GM12878 (cell line): Measurements from ENCODE around the gene GHDC. TPM values are rescaled to one million over a fixed set of nuclear protein-coding genes. Genes with fewer than 3 reads are reported as not detected.

ENCODE experiments used
- CEBPB ChIP-seq, 2 experiments: fragments of 150-350 bp in 1 of 2; IDR thresholded peaks; 2 replicates each; pipeline ENCODE4 v1.6.1; 2012 to 2014; ENCODE audit warnings: low read depth in 2 of 2, low read length in 2 of 2, borderline replicate concordance in 1 of 2, inconsistent platforms in 1 of 2
- HCFC1 ChIP-seq: fragments of 150-350 bp; IDR thresholded peaks from 2 replicates; pipeline ENCODE4 v1.6.1; 2014; ENCODE audit warnings: low read length
- HDGF ChIP-seq: fragments of 450-650 bp; IDR thresholded peaks from 2 replicates; pipeline ENCODE4 v1.6.1; 2016; ENCODE audit warnings: antibody characterized with exemption
- MYC ChIP-seq: IDR thresholded peaks from 2 replicates; pipeline ENCODE4 v1.6.1; 2011; ENCODE audit warnings: mild to moderate bottlenecking, low read length, moderate library complexity, inconsistent platforms; ENCODE audit not compliant: insufficient read depth, insufficient replicate concordance, insufficient read length, severe bottlenecking
- RB1 ChIP-seq: fragments of 450-650 bp; formaldehyde crosslinking; IDR thresholded peaks from 2 replicates; pipeline ENCODE4 v1.6.1; 2017; ENCODE audit warnings: mild to moderate bottlenecking, borderline replicate concordance
- SIN3A ChIP-seq: IDR thresholded peaks from 2 replicates; pipeline ENCODE4 v1.6.1; 2012; ENCODE audit warnings: low read depth, low read length, improper control_type of control experiment
- SIX5 ChIP-seq: IDR thresholded peaks from 2 replicates; pipeline ENCODE4 v1.6.1; 2011; ENCODE audit warnings: mild to moderate bottlenecking, low read depth, low read length, moderate library complexity; ENCODE audit not compliant: severe bottlenecking
- SMC3 ChIP-seq: IDR thresholded peaks from 2 replicates; pipeline ENCODE4 v1.6.1; 2011; ENCODE audit warnings: low read length, improper control_type of control experiment, borderline replicate concordance
- polyA plus RNA-seq, 11 experiments: library from polyadenylated mRNA; depleted of rRNA in 4 of 11; unstranded in 6 of 11; stranded (reverse) in 5 of 11; fragments of >200 nt; fragmentation: Nextera tagmentation in 4 of 11; fragmentation: Illumina TruSeq in 1 of 11; extraction: Ambion mirVana in 4 of 11; extraction: Trizol in 1 of 11; gene quantifications; 1 replicate in 1 of 11; 2 replicates in 10 of 11; pipeline versions ENCODE4 v1.2.1 to v1.2.3, GENCODE V29; 2011 to 2016; ENCODE audit warnings: inconsistent platforms in 2 of 11, missing spikeins in 2 of 11, low read depth in 1 of 11
- total RNA-seq, 4 experiments: library from RNA; depleted of rRNA in 3 of 4; stranded (reverse); fragments of >200 nt in 3 of 4; fragmentation: Illumina TruSeq in 1 of 4; extraction: Trizol in 1 of 4; gene quantifications; 2 replicates each; pipeline versions ENCODE4 v1.2.1 to v1.2.3, GENCODE V29; 2013 to 2021
- TF ChIP-seq, protein P1 (sequence below): IDR thresholded peaks from 2 replicates; pipeline ENCODE4 v1.6.1; 2012; ENCODE audit warnings: improper control_type of control experiment, low read depth, low read length; ENCODE audit not compliant: insufficient replicate concordance
- TF ChIP-seq, protein P2 (sequence below): fragments of 450-650 bp; IDR thresholded peaks from 2 replicates; pipeline ENCODE4 v1.6.1; 2018; ENCODE audit warnings: mild to moderate bottlenecking, low read depth, moderate library complexity; ENCODE audit not compliant: partially characterized antibody
- TF ChIP-seq, protein P3 (sequence below): IDR thresholded peaks from 2 replicates; pipeline ENCODE4 v1.6.1; 2011; ENCODE audit warnings: low read depth, low read length, improper control_type of control experiment, borderline replicate concordance
- TF ChIP-seq, protein P4 (sequence below): fragments of 450-650 bp; IDR thresholded peaks from 2 replicates; pipeline ENCODE4 v1.6.1; 2018; ENCODE audit warnings: borderline replicate concordance, mild to moderate bottlenecking; ENCODE audit not compliant: partially characterized antibody
- TF ChIP-seq, protein P5 (sequence below): fragments of 450-650 bp; IDR thresholded peaks from 2 replicates; pipeline ENCODE4 v1.6.1; 2017; ENCODE audit warnings: low read depth, mild to moderate bottlenecking, moderate library complexity

The GHDC gene
- total and polyA plus RNA-seq, 10 of the 15 experiments (the other 5 are each of a cell fraction or from before 2014, with no cell fraction given): 0.72 to 20.6 (median 12.9) TPM

DNA sequence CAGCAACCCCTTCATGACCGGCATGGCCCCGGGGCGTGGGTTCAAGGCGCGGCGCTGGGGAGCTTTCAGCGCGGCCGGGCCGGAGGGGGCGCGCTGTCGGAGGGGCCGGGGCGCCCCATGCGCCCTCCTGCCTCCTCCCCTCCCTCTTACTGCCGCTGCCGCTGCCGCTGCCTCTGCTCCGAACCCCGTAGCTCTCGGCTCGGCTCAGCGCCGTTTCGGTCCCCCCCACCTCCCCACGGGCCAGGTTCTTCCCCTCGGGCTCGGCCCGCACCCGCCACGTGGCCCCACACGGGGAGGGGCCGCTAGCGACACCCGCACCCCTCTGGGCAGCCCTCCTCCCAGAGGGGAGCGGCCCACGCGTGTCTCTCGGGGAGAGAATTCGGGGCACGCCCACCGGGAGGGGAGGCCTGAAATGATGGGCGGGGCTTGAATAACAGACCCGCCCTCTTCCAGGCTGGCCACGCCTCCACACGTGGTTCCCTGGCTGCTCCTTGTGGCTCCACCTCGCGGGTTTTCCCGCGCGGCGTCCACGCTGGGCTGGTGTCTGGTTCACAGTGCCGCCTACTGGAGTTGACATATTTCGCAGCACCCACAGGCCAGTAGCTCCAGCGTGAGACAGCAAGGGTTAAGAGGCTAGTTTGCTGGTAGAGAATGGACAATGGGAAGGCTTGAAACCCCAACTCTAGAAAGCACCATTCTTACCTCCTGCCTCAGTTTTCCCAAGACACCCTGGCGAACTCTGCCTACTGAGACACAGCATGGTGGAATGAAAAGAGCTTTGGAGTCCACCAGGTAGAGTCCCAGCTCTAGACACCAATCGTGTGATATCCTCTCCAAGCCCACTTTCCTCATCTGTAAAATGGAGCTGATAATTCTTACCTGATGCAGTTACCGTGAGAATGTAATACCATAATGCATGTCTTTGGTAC, 13.1 kb downstream of the GHDC start, which contains the start of gene KCNH4 (continued):
- TF ChIP-seq, protein P1, sequence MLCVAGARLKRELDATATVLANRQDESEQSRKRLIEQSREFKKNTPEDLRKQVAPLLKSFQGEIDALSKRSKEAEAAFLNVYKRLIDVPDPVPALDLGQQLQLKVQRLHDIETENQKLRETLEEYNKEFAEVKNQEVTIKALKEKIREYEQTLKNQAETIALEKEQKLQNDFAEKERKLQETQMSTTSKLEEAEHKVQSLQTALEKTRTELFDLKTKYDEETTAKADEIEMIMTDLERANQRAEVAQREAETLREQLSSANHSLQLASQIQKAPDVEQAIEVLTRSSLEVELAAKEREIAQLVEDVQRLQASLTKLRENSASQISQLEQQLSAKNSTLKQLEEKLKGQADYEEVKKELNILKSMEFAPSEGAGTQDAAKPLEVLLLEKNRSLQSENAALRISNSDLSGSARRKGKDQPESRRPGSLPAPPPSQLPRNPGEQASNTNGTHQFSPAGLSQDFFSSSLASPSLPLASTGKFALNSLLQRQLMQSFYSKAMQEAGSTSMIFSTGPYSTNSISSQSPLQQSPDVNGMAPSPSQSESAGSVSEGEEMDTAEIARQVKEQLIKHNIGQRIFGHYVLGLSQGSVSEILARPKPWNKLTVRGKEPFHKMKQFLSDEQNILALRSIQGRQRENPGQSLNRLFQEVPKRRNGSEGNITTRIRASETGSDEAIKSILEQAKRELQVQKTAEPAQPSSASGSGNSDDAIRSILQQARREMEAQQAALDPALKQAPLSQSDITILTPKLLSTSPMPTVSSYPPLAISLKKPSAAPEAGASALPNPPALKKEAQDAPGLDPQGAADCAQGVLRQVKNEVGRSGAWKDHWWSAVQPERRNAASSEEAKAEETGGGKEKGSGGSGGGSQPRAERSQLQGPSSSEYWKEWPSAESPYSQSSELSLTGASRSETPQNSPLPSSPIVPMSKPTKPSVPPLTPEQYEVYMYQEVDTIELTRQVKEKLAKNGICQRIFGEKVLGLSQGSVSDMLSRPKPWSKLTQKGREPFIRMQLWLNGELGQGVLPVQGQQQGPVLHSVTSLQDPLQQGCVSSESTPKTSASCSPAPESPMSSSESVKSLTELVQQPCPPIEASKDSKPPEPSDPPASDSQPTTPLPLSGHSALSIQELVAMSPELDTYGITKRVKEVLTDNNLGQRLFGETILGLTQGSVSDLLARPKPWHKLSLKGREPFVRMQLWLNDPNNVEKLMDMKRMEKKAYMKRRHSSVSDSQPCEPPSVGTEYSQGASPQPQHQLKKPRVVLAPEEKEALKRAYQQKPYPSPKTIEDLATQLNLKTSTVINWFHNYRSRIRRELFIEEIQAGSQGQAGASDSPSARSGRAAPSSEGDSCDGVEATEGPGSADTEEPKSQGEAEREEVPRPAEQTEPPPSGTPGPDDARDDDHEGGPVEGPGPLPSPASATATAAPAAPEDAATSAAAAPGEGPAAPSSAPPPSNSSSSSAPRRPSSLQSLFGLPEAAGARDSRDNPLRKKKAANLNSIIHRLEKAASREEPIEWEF: no peak
- TF ChIP-seq, protein P2, sequence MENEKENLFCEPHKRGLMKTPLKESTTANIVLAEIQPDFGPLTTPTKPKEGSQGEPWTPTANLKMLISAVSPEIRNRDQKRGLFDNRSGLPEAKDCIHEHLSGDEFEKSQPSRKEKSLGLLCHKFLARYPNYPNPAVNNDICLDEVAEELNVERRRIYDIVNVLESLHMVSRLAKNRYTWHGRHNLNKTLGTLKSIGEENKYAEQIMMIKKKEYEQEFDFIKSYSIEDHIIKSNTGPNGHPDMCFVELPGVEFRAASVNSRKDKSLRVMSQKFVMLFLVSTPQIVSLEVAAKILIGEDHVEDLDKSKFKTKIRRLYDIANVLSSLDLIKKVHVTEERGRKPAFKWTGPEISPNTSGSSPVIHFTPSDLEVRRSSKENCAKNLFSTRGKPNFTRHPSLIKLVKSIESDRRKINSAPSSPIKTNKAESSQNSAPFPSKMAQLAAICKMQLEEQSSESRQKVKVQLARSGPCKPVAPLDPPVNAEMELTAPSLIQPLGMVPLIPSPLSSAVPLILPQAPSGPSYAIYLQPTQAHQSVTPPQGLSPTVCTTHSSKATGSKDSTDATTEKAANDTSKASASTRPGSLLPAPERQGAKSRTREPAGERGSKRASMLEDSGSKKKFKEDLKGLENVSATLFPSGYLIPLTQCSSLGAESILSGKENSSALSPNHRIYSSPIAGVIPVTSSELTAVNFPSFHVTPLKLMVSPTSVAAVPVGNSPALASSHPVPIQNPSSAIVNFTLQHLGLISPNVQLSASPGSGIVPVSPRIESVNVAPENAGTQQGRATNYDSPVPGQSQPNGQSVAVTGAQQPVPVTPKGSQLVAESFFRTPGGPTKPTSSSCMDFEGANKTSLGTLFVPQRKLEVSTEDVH: peak; percentile 96
- TF ChIP-seq, protein P3, sequence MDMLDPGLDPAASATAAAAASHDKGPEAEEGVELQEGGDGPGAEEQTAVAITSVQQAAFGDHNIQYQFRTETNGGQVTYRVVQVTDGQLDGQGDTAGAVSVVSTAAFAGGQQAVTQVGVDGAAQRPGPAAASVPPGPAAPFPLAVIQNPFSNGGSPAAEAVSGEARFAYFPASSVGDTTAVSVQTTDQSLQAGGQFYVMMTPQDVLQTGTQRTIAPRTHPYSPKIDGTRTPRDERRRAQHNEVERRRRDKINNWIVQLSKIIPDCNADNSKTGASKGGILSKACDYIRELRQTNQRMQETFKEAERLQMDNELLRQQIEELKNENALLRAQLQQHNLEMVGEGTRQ: peak; percentile 59
- TF ChIP-seq SMC3 (peak; percentile 71; the same call in 1 of the 2 replicates), SIX5 (no peak), RB1 (peak; percentile 100), HDGF (peak; percentile 62; the same call in 1 of the 2 replicates), SIN3A (peak; percentile 67; the same call in 1 of the 2 replicates), MYC (peak; percentile 53), CEBPB (IDR thresholded peaks at IDR 0.05; ENCODE audit: borderline replicate concordance in 1 of 2, low read depth in 2 of 2, low read length in 2 of 2) (no peak), HCFC1 (0 out of 2 replicates have a peak, but pooled peaks have one; percentile 7)
- TF ChIP-seq, protein P4, sequence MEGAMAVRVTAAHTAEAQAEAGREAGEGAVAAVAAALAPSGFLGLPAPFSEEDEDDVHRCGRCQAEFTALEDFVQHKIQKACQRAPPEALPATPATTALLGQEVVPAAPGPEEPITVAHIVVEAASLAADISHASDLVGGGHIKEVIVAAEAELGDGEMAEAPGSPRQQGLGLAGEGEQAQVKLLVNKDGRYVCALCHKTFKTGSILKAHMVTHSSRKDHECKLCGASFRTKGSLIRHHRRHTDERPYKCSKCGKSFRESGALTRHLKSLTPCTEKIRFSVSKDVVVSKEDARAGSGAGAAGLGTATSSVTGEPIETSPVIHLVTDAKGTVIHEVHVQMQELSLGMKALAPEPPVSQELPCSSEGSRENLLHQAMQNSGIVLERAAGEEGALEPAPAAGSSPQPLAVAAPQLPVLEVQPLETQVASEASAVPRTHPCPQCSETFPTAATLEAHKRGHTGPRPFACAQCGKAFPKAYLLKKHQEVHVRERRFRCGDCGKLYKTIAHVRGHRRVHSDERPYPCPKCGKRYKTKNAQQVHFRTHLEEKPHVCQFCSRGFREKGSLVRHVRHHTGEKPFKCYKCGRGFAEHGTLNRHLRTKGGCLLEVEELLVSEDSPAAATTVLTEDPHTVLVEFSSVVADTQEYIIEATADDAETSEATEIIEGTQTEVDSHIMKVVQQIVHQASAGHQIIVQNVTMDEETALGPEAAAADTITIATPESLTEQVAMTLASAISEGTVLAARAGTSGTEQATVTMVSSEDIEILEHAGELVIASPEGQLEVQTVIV: no peak
- TF ChIP-seq, protein P5, sequence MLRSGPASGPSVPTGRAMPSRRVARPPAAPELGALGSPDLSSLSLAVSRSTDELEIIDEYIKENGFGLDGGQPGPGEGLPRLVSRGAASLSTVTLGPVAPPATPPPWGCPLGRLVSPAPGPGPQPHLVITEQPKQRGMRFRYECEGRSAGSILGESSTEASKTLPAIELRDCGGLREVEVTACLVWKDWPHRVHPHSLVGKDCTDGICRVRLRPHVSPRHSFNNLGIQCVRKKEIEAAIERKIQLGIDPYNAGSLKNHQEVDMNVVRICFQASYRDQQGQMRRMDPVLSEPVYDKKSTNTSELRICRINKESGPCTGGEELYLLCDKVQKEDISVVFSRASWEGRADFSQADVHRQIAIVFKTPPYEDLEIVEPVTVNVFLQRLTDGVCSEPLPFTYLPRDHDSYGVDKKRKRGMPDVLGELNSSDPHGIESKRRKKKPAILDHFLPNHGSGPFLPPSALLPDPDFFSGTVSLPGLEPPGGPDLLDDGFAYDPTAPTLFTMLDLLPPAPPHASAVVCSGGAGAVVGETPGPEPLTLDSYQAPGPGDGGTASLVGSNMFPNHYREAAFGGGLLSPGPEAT: peak; percentile 35; the same call in 1 of the 2 replicates
